DMS53 (cell line): ENCODE results near the gene DMD.

Experiments
- DNase-seq: peaks from one replicate; lab custom pipeline; 2025; lab: John Stamatoyannopoulos, UW

DMD gene

DNA sequence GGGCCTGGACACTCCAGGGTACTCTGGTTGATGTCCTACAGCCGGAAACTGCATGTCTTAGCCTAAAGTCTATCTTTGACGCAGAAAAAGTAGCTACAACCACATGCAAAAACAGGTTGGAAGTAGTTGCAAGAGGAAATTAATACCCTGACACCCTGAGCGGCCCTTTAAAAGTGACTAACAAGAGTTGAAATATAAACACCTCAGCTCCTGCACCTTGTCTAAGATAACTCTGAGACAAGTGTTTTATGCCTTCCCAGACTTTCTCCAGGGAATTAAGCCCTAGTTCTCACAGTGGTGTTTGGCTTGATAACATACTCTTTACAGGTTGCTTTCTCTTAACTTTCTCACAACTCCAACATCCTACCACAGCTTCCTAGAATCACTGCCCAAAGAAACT lies 943.1 kb downstream of the DMD start:
- no peak for DNase-seq

DNA sequence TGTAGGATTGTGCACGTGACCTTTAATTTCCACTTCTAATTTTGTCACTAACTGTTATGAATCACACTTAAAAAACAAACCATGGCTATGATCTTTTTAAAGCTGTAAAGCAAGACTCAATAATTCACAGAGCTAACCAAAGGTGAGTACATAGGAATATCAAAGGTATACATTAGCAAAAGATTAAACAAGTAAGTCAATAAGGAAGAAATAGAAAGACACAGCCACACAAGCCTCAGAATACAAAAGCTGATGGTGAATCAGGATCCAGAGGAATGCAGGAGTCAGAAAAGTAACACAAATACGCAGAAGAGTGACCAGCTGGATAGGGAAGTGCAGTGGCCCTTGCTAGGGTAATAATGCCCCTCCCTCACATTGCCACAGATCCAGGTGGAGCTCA lies 943.6 kb downstream of the DMD start:
- no peak for DNase-seq

DNA sequence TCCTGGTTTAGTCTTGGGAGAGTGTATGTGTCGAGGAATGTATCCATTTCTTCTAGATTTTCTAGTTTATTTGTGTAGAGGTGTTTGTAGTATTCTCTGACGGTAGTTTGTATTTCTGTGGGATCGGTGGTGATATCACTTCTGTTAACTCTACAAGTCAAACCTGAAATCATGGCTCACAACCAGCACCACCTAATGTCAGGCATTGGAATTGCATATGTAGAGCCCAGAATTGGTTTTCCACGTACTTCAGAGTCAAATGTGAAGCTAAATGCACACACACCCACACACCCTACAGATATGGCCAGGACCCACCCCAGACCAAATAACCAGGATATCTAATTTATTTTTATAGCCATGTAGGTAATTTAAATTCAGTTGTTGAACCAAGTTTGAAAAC lies 964.7 kb downstream of the DMD start:
- DNase-seq, result peak; percentile 62

DNA sequence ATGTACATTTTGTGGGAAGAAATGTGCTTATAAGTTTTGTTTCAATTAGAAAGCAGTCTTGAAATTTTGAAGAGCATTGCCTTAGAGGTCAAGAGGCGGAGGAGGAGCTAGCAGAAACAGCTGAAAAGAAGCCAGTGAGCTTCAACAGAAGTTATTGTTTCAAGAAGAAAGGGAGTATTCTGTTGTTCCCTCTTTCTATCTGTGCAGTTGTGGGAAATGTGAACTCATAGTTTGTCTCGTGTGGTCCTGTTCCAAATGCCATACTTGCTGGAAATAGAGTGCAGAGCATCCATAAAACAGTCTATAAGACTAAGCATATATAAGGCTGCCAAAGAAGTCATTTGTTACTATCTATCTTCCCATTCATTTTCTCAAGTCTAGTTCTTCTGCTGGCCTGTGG lies 1015.7 kb downstream of the DMD start:
- no peak for DNase-seq

DNA sequence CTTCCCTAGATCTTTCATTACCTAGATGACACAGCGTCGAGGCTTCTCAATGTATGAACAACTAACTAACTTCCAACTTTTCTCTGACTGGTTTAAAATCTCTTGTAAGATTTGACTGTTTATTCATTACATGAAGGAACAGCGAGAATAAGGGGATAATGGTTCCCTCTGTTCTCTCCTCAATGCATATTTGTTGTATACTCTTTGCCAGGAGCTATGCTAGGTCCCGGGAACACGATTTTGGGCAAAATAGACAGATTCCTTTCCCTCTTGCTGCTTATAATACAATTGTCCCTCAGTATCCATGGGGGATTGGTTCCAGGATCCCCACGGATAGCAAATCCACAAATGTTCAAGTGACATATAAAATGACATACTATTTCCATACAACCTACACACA lies 1020.0 kb downstream of the DMD start:
- DNase-seq, result no peak

DNA sequence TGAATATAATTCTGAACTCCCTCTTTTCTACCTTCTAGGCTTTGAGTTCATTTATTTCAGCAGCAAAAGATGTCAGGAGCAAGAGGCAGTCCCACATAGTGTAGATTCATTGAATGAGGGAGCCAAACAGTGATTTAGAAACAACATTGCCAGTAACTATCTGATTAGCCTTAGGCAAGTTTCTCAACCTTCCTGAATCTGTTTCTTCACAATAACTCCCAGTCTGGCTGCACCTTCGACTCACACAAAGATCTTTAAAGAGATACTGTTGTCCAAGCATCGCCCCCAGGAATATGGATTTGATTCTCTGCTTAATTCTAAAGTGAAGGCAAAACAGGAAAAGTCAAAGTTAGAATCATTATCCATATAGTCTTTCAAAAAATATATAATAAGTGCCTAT lies 1026.2 kb downstream of the DMD start:
- no peak for DNase-seq

DNA sequence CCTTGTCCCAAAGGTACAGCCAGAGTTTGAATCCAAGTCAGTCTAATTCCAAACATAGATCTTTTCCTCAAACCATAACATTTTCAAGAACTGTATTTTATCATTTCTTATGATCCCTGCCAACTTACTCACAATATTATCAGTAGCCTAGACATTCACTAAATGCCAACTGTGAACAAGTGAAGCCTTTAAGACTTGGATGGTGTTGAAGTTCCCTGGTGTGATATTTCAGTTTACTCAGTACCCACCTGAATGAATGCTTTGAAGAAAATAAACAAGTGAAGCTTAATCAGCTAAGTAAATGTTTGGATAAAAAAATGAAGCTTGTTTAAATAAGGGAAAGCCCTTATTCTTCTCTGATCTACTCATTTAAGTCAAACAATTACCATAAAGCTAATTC lies 1028.3 kb downstream of the DMD start:
- DNase-seq, result peak; percentile 48

DNA sequence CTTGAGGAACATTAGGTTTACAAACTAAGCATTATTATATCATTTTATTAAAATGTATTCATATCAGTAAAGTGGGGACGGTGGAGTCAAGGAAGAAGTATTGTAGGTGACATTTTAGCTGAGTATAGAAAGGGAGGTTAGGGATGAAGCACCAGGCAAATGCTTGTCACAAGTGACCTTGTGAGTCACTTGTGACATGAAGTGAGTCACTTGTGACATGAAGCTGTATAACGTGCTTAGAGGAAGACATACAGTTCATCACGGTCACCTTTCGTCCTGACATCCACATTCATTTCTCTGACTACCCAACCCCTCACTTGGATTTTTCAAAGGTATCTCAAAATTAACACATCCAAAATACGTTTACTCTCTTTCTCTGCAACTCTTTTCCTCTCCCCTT lies 1034.8 kb downstream of the DMD start:
- peak; percentile 12 for DNase-seq

DNA sequence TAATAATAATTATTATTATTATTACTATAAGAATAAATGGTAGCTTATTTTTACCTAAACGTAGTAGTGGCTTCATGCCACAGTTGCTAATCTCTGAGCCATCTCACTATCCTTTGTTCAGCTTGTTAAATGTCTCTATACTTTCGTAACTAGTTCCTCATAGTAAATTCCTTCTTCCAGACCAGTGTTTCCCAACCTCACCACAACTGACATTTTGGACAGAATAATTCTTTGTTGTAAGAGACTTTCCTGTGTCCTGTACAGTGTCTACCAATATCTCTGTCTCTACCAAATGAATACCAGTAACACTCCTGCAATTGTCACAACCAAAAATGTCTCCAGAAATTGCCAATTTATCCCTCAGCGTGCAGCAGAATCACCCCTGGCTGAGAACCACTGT lies 1040.9 kb downstream of the DMD start:
- no peak for DNase-seq

DNA sequence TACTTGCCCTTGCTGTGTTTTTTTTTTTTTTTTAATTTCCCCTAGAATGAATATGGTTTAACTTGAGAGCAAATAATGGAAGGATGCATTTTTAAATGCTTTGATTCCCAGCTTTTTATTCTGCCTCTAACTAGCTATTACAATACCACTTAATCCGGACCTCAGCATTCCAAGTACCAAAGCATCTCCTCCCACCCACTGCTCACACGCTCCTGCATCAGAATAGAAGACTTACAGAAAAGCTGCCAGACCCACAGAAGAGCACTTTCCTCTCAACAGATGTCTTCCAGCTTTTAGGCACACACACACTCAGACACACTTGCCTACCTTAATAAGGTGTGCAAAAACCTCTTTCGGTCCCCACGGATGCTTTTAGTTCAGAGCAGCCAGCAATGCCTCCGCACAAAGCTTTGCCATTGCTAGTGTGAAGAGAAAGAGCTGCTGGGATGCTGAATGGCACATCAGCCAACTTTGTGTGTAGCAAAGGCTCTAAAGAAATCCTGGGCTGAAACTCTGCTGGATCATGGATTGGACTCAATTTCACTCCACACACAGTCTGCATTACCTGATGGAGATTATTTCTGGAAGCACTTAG lies 1056.2 kb downstream of the DMD start:
- DNase-seq, result no peak

DNA sequence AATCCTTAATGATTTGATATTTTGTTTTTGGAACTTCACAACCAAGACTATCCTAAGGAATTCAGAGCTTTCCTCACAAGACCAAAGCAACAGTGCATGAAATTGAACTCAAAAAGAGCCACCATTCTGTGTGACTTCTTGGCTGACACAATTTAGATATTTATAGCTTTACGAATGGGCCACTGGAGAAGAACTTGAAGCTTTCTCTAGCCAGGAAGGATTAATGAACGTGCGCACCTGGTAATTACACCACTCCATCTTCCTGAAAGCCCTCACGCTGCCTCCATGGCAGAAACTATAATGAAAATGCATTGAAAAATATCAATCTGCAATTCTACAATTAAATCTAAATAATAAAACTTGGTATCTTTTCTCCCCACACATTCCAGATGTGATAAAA lies 1057.8 kb downstream of the DMD start:
- no peak for DNase-seq

DNA sequence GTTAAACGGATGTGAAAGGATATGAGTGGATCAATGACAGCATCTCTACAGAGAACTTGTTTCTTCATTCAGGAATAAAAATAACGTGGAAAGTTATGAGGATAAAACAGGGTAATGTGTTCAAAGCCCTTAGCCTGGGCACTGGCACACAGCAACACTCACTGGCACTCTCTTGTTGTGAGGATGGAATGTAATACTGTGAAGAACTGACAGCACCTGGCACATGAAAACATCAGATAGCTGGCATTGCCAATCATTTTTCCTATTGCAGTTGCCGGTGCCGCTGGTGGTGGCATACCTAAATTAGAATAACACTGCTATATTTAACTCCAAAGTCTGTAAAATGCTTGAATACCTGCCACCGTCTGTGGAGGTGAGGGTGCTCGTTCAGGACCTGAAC lies 1061.2 kb downstream of the DMD start:
- no peak for DNase-seq

DNA sequence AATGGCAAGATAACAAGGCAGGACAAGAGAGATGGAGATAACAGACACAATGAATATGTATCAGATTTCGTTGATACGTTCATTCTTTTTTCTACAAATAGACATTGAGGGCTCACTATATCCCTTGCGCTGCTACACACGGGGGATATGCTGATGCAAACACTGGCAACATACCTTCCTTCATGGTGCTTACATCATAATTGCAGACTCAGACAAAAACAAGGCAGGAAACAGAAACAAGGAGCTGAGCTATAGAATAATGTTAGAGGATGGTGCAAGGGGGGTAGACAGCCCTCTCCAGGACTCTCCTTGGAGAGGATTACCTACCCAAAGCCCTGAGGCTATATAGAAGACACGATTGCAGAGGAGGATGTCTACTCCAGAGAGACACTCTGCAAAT lies 1069.5 kb downstream of the DMD start:
- DNase-seq, result no peak

DNA sequence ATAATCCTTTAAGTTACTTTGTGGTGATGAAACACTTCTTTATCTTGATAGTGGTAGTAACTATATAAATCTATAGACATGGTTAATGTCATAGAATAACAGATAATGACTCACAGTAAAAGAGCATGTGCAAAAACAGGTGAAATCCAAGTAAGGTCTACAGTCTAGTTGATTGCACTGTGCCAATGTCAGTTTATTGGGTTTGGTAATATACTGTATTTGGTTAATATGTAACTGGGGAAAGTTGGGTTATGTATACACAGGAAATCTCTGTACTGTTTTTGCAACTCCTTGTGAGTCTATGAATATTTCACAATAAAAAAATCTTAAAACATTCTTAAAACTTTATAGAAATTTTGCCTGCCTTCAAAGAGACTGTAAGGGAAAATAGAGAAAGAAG lies 1071.9 kb downstream of the DMD start:
- DNase-seq, result peak; percentile 34

DNA sequence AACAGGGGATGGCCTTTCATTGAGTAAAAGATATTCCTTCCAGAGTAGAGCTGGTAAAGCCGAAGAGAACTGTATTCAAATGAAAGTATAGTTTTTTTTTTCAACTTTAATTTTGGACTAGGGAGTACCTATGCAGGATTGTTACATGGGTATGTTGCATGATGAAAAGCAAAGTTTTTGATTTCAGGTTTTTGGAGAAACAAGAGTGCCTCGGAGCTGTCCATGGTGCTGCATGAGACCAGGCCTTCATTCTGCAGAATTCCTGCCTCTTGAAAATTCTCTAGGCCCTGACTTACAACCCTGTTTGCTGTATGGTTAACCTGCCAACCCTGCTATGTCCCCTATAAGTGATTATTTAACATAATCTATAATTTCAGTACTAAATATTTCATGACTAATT lies 1073.8 kb downstream of the DMD start:
- DNase-seq, result peak; percentile 3

DNA sequence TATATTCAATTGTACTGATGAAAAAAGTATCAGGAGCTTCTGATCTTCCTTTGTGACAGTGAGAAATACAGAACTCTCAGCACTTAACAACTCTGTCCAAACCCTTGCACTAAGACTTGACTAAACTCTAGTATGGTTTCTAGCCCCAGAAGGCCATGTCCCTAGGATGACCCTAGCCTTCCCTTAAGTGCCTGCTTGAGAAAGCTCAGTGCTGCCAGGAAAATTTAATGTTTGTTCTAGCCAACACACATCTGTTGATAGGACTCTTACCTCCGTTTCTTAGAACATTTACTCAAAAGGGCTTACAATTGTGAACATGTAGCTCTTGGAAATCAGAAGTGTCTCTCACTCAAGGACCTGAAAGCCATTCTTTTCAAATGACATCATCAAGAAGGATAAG lies 1084.4 kb downstream of the DMD start:
- peak; percentile 10 for DNase-seq

DNA sequence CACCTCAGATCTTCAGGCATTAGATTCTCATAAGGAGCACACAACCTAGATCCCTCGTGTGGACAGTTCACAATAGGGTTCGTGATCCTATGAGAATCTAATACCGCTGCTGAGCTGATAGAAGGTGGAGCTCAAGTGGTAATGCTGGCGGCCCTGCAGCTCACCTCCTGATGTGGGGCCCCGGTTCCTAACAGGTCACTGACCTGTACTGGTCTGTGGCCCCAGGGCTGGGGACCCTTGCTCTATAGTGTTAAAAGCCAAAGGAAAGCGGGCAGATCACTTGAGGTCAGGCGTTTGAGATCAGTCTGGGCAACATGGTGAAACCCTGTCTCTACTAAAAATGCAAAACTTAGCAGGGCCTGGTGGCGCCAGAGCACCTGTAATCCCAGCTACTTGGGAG lies 1092.5 kb downstream of the DMD start:
- no peak for DNase-seq

DNA sequence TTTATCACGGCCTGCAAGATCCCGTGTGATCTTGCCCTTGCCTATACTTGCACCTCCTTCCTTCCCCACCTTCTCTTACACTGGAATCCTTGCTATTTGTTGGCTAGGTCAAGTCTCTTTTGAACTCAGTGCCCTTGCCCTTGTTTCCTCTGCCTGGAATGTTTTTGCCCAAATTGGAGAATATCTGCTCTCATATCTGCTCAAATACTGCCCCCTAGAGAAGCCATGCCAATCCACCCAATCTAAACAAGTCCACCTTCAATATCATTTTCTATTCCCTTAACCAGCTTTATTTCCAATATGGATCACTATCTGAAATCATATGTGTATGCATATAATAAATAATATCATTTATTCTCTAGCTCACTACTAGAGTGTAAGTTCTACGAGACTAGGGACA lies 1095.3 kb downstream of the DMD start:
- peak; percentile 32 for DNase-seq

DNA sequence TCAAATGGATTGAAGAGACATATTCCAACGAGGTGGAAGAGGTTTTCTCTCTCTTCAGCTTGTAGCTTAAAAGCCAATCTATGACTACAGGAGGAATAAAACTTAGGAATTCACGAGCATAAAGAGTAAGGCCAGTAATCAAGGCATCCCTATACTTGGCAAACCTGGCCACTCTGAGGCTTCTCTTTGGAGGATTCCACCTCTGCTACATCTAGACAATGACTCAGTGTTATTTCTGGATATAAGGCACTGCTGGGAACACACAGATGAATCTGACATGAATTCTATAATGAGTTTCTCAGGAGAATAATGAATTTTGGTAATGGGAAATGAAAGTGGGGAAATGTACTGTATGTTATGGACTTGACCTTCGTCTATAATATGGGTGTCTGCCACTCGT lies 1123.7 kb downstream of the DMD start:
- DNase-seq, result no peak

DNA sequence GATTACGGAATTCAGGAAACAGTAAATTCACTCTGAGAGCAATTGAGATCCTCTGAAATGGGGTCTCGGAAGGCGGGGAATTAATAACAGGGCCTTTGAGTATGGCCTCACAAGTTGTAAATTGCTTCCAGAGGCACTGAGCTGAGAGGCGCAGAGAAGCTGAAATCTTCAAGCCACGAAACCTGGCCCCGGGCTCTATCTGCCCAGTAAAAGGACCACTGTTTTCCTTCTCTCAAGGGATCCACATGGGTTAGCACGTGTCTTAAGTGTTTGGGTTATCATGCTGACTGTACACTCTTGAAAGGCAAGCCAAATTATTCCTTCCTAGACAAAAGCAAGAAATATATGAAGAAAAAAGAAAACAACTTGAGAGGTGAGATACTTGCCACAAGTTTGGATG lies 1126.6 kb downstream of the DMD start:
- no peak for DNase-seq

DNA sequence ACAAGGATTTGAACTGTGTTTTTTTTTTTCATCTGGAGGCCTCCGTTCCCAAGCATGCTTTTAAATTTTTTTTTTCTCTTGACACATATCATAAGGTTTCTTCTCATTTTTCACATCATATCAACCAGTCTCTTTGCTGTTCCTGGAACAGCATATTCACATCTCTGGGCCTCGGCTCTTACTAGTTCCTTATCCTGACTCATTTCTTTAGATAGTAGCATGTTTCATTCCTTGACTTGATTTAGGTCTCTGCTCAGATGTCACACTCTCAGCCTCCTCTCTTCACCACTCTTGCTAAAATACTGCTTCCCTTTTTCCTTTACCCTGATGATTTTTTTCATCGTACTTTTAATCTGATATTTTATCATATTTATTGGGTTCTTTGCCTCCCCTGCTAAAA lies 1163.1 kb downstream of the DMD start:
- DNase-seq, result no peak

DNA sequence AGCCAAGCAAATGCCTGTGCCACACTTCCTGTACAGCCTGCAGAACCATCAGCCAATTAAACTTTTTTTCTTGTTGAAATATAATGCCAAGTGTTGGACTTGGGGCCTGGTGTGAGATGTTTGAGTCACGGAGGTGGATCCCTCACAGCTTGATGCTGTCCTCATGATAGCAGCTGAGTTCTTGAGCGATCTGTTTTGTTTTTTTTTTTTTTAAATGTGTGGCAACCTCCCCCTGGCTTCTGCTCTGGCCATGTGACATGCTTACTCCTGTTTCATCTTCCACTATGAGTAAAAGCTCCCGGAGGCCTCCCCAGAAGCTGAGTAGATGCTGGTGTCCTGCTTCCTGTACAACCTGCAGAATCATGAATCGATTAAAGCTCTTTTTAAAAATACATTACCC lies 1166.2 kb downstream of the DMD start:
- no peak for DNase-seq

DNA sequence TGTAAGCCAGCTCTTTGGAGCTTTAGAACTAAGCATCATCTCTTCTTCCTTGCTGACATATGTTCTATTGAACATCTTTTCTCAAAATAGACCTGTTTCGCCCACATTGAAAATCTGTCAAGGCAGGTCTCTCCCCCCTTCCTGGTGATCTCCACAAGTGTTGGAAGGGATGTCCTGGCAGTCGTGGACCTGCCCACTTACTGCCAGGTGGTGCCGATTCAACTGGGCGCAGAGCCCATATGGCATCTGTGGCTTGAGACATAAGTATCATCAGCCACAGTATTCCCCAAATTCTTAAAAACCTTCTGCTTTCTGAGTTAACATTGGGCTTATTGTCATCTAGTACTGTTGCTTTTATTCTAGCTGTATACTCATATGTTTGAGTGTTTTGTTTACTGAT lies 1170.2 kb downstream of the DMD start:
- DNase-seq, result no peak

DNA sequence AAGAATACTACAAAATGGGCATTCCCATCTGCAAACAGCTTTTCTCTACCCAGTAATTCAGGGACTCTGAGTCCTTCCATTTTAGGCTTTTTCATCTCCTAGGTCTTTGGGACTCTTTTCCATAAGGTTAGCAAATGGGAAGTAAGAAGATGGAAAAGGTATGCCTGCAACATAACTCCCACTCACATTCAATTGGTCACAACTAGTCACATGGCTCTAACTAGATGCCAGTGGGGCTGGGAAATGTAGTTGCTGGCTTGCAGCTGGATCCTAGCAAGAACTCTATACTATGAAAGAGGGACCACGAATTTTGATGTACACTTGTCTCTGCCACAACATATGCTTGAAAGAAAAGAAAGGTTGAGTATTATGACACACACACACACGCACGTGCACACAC lies 1184.6 kb downstream of the DMD start:
- DNase-seq, result no peak

DNA sequence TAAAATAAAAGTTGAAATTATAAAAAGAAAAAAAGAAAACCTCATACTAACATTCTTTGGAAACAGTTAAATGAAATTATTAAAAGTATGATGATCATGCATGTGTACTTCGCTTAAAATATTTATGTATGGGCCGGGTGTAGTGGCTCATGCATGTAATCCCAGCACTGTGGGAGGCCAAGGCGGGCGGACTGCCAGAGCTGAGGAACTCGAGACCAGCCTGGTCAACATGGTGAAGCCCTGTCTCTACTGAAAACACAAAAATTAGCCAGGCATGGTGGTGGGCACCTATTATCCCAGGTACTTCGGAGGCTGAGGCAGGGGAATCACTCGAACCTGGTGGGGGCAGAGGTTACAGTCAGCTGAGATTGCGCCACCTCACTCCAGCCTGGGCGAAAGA lies 1187.3 kb downstream of the DMD start:
- no peak for DNase-seq
